ENCODE measurements around the gene PRPS1.
"Not testable (repeated sequence)": the region's sequence is repeated elsewhere in the genome, so short reads cannot be mapped to it uniquely, and the experiment has no call there.

Gene PRPS1

GRCh38 chrX:107674480-107675364 lies 46.4 kb downstream of the PRPS1 start:
- DNase-seq: peak; percentile 43 to 50
- TF ChIP-seq GATA1 (IDR thresholded peaks at IDR 0.05; ENCODE audit: low read depth, low read length) (no peak), POLR2A (IDR thresholded peaks at IDR 0.05; ENCODE audit: low read length) (peak; percentile 88)

- no peak for TF ChIP-seq GATA1 (IDR thresholded peaks at IDR 0.05; ENCODE audit: low read depth, low read length)
- no peak for TF ChIP-seq POLR2A (IDR thresholded peaks at IDR 0.05; ENCODE audit: low read length)
- no peak for DNase-seq
These were observed 47.0 kb downstream of the PRPS1 start for GRCh38 chrX:107675365-107675654.

- DNase-seq: peak; percentile 14 to 34
These were observed 47.7 kb downstream of the PRPS1 start for GRCh38 chrX:107675823-107676555.

DNA sequence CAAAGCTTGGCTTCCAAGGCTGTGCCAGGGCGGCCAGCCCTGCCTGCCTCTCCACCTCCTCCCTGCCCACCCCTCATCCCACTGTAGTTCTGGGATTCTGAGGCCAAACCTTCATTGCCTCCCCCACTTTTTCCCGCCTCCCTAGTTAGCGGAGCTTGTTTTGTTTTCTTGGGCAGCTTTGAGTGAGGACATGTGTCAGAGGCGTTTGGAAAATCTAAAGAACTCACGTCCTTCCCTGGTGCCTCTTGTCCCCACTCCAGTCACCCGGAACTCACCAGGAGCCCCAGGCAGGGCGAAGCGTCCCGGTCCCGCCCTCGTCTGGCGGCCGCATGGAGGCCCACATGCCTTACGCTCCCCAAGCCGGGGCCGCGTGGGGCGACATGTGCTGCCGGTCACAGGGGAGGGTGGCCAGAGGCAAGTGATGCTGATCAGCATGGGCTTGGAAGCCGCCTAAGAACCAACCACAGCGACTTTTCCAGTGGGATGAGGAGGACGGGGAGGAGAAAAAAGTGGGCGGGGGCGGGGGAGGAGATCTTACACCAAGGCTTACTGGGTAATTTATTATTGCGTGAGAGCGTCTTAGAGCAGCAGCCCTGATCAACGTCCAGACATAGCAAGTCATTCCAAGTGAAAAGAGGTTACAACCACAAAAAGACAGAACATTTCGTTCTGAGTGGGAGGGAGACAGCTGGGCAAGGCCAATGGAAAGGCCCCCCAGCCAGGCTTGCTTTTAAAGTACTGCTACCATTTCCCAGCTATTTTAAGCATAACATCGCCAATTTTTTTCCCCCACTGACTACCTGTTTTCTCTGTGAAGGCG lies 48.5 kb downstream of the PRPS1 start:
- DNase-seq: peak; percentile 65 to 81
- TF ChIP-seq GATA1 (IDR thresholded peaks at IDR 0.05; ENCODE audit: low read depth, low read length) (no peak), POLR2A (IDR thresholded peaks at IDR 0.05; ENCODE audit: low read length) (peak; percentile 93)

More at GRCh38 chrX:107675823-107676555, 47.7 kb downstream of the PRPS1 start:
- TF ChIP-seq GATA1 (IDR thresholded peaks at IDR 0.05; ENCODE audit: low read depth, low read length) (no peak), POLR2A (IDR thresholded peaks at IDR 0.05; ENCODE audit: low read length) (no peak)

DNA sequence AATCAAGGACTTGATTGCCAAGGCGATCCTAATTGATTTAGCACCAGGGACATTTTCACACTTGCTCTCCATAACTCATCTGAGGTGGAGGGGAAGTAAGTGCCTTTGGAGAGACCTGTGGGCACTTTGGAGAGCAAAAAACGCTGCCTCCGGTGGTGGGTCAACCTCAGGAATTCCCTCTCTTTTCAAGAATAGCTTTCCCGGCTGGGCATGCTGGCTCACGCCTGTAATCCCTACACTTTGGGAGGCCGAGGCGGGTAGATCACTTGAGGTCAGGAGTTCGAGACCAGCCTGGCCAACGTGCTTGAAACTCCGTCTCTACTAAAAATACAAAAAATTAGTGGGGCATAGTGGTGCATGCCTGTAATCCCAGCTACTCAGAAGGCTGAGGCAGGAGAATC lies 49.2 kb downstream of the PRPS1 start:
- no peak for TF ChIP-seq GATA1 (IDR thresholded peaks at IDR 0.05; ENCODE audit: low read depth, low read length)
- TF ChIP-seq POLR2A (IDR thresholded peaks at IDR 0.05; ENCODE audit: low read length): no peak
- DNase-seq: no peak

- no peak for DNase-seq
- TF ChIP-seq POLR2A (IDR thresholded peaks at IDR 0.05; ENCODE audit: low read length) (no peak), GATA1 (IDR thresholded peaks at IDR 0.05; ENCODE audit: low read depth, low read length) (no peak)
These were observed 49.6 kb downstream of the PRPS1 start for GRCh38 chrX:107677909-107678308.

GRCh38 chrX:107678957-107679740 lies 50.8 kb downstream of the PRPS1 start:
- peak; percentile 35 to 47 for DNase-seq
- TF ChIP-seq GATA1 (IDR thresholded peaks at IDR 0.05; ENCODE audit: low read depth, low read length) (no peak), POLR2A (IDR thresholded peaks at IDR 0.05; ENCODE audit: low read length) (peak; percentile 50)

- no peak for DNase-seq
- no peak for TF ChIP-seq POLR2A (IDR thresholded peaks at IDR 0.05; ENCODE audit: low read length)
- no peak for TF ChIP-seq GATA1 (IDR thresholded peaks at IDR 0.05; ENCODE audit: low read depth, low read length)
These were observed 53.9 kb downstream of the PRPS1 start for GRCh38 chrX:107682256-107682655.

GRCh38 chrX:107683124-107683895 lies 55.0 kb downstream of the PRPS1 start:
- DNase-seq: no peak
- TF ChIP-seq POLR2A (IDR thresholded peaks at IDR 0.05; ENCODE audit: low read length) (no peak), GATA1 (IDR thresholded peaks at IDR 0.05; ENCODE audit: low read depth, low read length) (no peak)

- TF ChIP-seq GATA1 (IDR thresholded peaks at IDR 0.05; ENCODE audit: low read depth, low read length): no peak
- no peak for TF ChIP-seq POLR2A (IDR thresholded peaks at IDR 0.05; ENCODE audit: low read length)
- no peak for DNase-seq
These were observed 55.6 kb downstream of the PRPS1 start for GRCh38 chrX:107683931-107684330.

DNA sequence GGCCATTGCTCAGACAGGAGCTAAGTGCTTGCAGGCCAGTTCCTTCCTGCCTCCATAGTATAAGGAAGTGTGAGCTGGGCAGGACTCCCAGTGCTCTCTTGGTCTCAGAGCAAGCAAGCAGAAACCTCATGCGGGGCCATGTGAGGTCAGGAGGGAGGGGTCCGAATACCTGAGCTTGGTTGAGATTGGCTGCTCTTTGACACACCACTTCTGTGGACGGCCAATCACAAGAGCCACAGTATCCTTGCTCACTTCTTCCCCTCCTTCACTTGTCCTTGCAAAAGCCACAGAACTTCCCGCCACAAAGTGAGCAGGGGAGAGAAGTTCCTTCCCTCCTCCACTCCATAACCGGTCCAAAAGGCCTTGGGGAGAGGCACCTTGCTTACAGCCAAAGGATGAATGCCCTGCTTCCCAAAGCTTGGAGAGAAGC lies 56.7 kb downstream of the PRPS1 start:
- no peak for TF ChIP-seq GATA1 (IDR thresholded peaks at IDR 0.05; ENCODE audit: low read depth, low read length)
- TF ChIP-seq POLR2A (IDR thresholded peaks at IDR 0.05; ENCODE audit: low read length): peak; percentile 37
- DNase-seq: peak in 1 of 2 experiments; percentile 1

DNA sequence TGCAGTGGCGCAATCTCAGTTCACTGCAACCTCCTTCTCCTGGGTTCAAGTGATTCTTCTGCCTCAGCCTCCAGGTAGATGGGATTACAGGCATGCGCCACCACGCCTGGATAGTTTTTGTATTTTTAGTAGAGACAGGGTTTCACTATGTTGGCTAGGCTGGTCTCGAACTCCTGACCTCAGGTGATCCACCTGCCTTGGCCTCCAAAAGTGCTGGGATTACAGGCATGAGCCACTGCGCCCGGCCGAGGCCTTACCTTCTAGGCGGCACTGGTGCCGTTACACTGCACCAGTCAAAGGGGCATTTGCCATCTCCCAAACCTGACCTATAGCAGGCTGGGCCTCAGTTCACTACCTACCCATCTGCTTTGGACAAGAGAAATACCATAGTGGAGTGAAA lies 57.3 kb downstream of the PRPS1 start:
- DNase-seq: not testable (repeated sequence)

DNA sequence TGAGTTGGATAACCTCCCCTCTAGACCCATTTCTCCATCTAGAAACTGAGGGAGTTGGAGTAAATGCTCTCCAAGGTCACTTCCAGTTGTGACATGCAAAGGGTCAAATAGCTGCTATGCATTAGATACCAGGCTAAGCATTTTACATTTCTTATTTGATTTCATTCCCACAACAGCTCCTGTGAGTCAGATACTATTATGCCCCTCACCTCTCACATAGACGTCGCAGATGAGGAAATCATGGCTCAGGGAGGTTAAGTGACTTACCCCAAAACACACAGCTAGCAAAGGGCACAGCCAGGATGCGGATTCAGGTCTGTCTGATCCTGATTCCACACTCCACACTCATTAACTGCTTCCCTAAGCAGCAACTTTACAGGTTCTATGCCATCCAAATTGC lies 57.7 kb downstream of the PRPS1 start:
- TF ChIP-seq POLR2A (IDR thresholded peaks at IDR 0.05; ENCODE audit: low read length) (no peak), GATA1 (IDR thresholded peaks at IDR 0.05; ENCODE audit: low read depth, low read length) (no peak)
- no peak for DNase-seq

Data from erythroblast (primary cell).